Fibroblast of villous mesenchyme (primary cell): ENCODE data around the gene IDH3B. TPM values are rescaled to one million over a fixed set of nuclear protein-coding genes. Genes with fewer than 3 reads are reported as not detected.

Experiments
- DNase-seq: peaks from one replicate; pipeline ENCODE4 v3.0.0-alpha.2; 2010; ENCODE audit warnings: low read depth
- H3K4me3 ChIP-seq: 2 replicates; pipeline ENCODE4 v1.5.1; 2011; ENCODE audit warnings: low read depth, mild to moderate bottlenecking, low read length
- CTCF ChIP-seq: IDR thresholded peaks from 2 replicates; pipeline ENCODE4 v1.5.1; 2012; ENCODE audit warnings: low read depth, mild to moderate bottlenecking, low read length; ENCODE audit not compliant: insufficient read depth
- total RNA-seq: library from RNA; depleted of rRNA; stranded (reverse); fragments of >200 nt; gene quantifications from 2 replicates; pipeline ENCODE4 v1.2.3, GENCODE V29; 2012

IDH3B gene
- total RNA-seq, 1 donor, result 63.0 TPM

- no peak for TF ChIP-seq CTCF
- peak overlapping the region; percentile 86 for H3K4me3 ChIP-seq
- peak; percentile 29 for DNase-seq
These were observed 11.1 kb downstream of the IDH3B start for GRCh38 chr20:2652724-2653555.

GRCh38 chr20:2651772-2652723 is 12.0 kb downstream of the IDH3B start, which contains the start of gene NOP56:
Gene NOP56 (plus strand): TSS chr20:2652632. CDS start chr20:2652661, 29 bp downstream.
- TF ChIP-seq CTCF, result no peak
- peak; percentile 92 for DNase-seq
- peak within 1 kb of the TSS; percentile 86 for H3K4me3 ChIP-seq

- TF ChIP-seq CTCF, result no peak
- H3K4me3 ChIP-seq, result no peak overlapping the region
- DNase-seq, result no peak
These were observed 20.3 kb downstream of the IDH3B start for GRCh38 chr20:2643708-2644107.

GRCh38 chr20:2640899-2641298 is 23.1 kb downstream of the IDH3B start:
- DNase-seq, result no peak
- no peak overlapping the region for H3K4me3 ChIP-seq

GRCh38 chr20:2640260-2640659 is 23.8 kb downstream of the IDH3B start:
- no peak overlapping the region for H3K4me3 ChIP-seq
- TF ChIP-seq CTCF, result no peak
- DNase-seq, result no peak

More at GRCh38 chr20:2640899-2641298, 23.1 kb downstream of the IDH3B start:
- no peak for TF ChIP-seq CTCF

GRCh38 chr20:2637246-2637645 is 26.8 kb downstream of the IDH3B start:
- no peak for TF ChIP-seq CTCF
- DNase-seq, result no peak
- H3K4me3 ChIP-seq, result no peak overlapping the region
